ENCODE data around the gene CDC7. TPM values are rescaled to one million over a fixed set of nuclear protein-coding genes. Genes with fewer than 3 reads are reported as not detected.

CDC7 gene
- total and polyA plus RNA-seq, 9 of the 15 experiments (the other 6 are each of a cell fraction or from before 2014, with no cell fraction given) = 22.3 to 66.8 (median 44.2) TPM

DNA sequence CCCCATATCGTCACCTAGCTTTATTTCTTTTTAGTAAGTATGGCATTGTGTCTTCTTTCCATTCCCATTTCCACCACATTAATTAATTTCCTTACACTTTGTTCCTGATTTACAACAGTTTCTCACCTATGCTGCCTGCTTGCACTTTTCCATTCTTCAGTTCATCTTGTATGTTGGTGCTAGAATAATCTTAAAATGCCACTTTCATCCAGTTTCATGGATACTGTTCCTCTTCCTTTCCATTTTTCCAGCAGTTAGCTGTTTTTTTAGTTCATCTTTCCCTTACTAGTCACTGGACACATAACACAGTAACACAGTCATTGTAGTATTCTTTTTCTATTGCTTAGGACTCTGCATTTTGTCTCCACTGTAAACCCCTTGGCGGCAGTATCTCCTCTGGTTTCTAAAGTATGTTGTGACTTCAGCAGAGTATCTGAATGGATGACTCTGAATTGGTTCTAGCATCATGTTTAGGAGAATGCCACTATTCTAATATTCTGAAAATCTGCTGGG lies 2.1 kb downstream of the CDC7 start (continued):
- TF ChIP-seq VEZF1 (CRISPR knock-in tag; IDR thresholded peaks at IDR 0.05) = no peak
- TF ChIP-seq E2F6 (IDR thresholded peaks at IDR 0.05; ENCODE audit: borderline replicate concordance in 1 of 2, extremely low read depth in 1 of 2, insufficient read depth in 1 of 2, insufficient read length in 1 of 2, low read depth in 1 of 2, low read length in 1 of 2, poor library complexity in 1 of 2, severe bottlenecking in 1 of 2) = no peak
- TF ChIP-seq CSDE1 (IDR thresholded peaks at IDR 0.05) = no peak
- TF ChIP-seq LEF1 (IDR thresholded peaks at IDR 0.05) = no peak
- TF ChIP-seq TEAD1 (CRISPR knock-in tag; IDR thresholded peaks at IDR 0.05) = no peak
- TF ChIP-seq ZNF696 (CRISPR knock-in tag; conservative IDR thresholded peaks at IDR 0.05) = no peak
- TF ChIP-seq CTBP1 (IDR thresholded peaks at IDR 0.05; ENCODE audit: borderline replicate concordance) = no peak; the same call in 1 of the 2 replicates
- TF ChIP-seq, protein P1, sequence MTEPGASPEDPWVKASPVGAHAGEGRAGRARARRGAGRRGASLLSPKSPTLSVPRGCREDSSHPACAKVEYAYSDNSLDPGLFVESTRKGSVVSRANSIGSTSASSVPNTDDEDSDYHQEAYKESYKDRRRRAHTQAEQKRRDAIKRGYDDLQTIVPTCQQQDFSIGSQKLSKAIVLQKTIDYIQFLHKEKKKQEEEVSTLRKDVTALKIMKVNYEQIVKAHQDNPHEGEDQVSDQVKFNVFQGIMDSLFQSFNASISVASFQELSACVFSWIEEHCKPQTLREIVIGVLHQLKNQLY (CRISPR knock-in tag; conservative IDR thresholded peaks at IDR 0.05) = no peak
- no peak for TF ChIP-seq HNRNPL (IDR thresholded peaks at IDR 0.05; ENCODE audit: low read depth, low read length)
- no peak for TF ChIP-seq E4F1 (CRISPR knock-in tag; IDR thresholded peaks at IDR 0.05; ENCODE audit: borderline replicate concordance)
- TF ChIP-seq GATAD2A (IDR thresholded peaks at IDR 0.05) = no peak
- TF ChIP-seq RBM39 (optimal IDR thresholded peaks at IDR 0.05; ENCODE audit: low read depth, low read length) = no peak
- no peak for TF ChIP-seq CBX5 (IDR thresholded peaks at IDR 0.05; ENCODE audit: borderline replicate concordance, low read depth)
- TF ChIP-seq ZNF407 (IDR thresholded peaks at IDR 0.05; ENCODE audit: low read depth) = no peak
